NCI-H1105 treated with DMSO at 0.1 percent for 48 hours (cell line): ENCODE data around the gene HS1BP3.

Experiments used
- DNase-seq: peaks from one replicate; lab custom pipeline; 2025; lab: John Stamatoyannopoulos, UW

The HS1BP3 gene

DNA sequence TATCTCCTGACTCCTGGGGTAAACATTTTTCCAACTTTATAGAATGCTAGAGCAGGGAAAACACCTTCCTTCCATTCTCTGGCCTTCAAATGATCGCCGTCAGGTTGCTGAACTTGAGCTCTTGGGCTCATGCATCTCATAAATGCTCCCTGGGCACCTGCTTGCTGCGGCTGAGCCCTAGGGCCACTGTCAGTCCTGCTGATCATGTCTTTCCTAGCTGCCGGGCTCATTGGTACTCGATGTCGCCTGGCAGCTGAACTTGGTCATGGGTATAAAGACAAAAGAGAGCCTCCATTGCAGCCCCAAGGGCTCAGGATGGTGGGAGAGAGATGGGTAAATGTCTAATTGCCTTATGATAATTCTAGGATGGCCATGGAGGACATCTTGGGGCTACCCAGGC is 80.6 kb downstream of the HS1BP3 start:
- DNase-seq, result no peak

DNA sequence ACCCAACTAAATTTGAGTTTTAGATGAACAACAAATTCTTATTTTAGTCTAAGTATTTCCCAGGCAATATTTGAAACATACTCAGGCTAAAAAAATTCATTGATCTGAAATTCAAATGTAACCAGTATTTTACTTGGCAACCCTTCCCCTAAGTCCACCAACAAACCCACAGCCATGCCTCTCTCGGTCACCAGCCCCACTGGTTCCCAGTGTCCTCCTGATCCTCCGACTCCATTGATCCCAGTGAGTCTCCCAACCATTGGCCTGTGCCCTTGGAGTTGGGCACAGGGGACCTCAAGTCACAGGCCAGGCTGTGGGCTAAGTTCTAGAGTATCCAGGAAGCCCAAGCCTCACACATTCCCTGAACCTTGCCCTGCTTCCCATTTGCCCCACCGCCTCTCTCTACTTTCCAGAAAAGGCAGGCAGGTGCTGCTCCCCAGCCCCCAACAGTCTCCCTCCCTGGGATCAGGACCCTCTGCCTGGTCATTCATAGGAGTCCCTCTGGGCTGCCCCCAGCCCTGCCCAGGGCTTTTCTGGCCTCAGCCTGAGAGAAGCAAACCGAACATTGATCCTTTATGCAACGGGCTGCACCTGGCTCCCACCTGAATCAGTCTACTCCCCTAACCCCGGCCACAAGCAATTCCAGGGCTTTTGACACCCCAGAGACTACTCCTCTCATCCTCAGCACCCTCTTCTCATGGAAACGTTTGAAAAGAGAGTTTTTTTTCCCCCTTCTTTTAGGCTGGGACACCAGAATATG is 81.3 kb downstream of the HS1BP3 start:
- no peak for DNase-seq

- no peak for DNase-seq
Observed at GRCh38 chr2:20568501-20569463, 82.1 kb downstream of the HS1BP3 start.

GRCh38 chr2:20567926-20568179 is 83.0 kb downstream of the HS1BP3 start:
- DNase-seq, result no peak
